ENCODE data around the gene ZNF322. TPM values are rescaled to one million over a fixed set of nuclear protein-coding genes. Genes with fewer than 3 reads are reported as not detected.
A peak's percentile ranks its signal among the peaks of the same experiment; 100 is the strongest.

ZNF322 gene
- total RNA-seq, 4 donors from 2014 or later, result 9.0 to 23.4 (median 9.2) TPM

GRCh38 chr6:26660000-26660361 is 435 bp upstream of the ZNF322 start:
- 0% methylated on average over 5 of the region's 5 CpGs for WGBS, 2 donors
- H3K4me3 ChIP-seq (ENCODE audit: low read depth, poor library complexity, severe bottlenecking), result peak overlapping the region; percentile 47
- DNase-seq (ENCODE audit: low spot score in 2 of 2), result no peak
- intact Hi-C loops (cut with DNase I; ENCODE audit: low total_unique reads), result no loop called here
- no peak for TF ChIP-seq POLR2A (IDR thresholded peaks at IDR 0.05)
- no peak for TF ChIP-seq CTCF (IDR thresholded peaks at IDR 0.05)

GRCh38 chr6:26657256-26657655 is 2.3 kb downstream of the ZNF322 start:
- no peak overlapping the region for H3K4me3 ChIP-seq (ENCODE audit: low read depth, poor library complexity, severe bottlenecking)
- 95 to 96% methylated on average over 4 of the region's 4 CpGs for WGBS, 2 donors
- no peak for DNase-seq (ENCODE audit: low spot score in 2 of 2)

GRCh38 chr6:26653007-26653406 is 6.5 kb downstream of the ZNF322 start:
- H3K4me3 ChIP-seq (ENCODE audit: low read depth, poor library complexity, severe bottlenecking), result no peak overlapping the region
- intact Hi-C loops (cut with DNase I; ENCODE audit: low total_unique reads), result no loop called here
- WGBS, 2 donors, result 95% methylated on average over 5 of the region's 5 CpGs
- no peak for TF ChIP-seq POLR2A (IDR thresholded peaks at IDR 0.05)
- TF ChIP-seq CTCF (IDR thresholded peaks at IDR 0.05), result no peak
- no peak for DNase-seq (ENCODE audit: low spot score in 2 of 2)

More at GRCh38 chr6:26657256-26657655, 2.3 kb downstream of the ZNF322 start:
- TF ChIP-seq CTCF (IDR thresholded peaks at IDR 0.05) (no peak), POLR2A (IDR thresholded peaks at IDR 0.05) (no peak)
- intact Hi-C loops (cut with DNase I; ENCODE audit: low total_unique reads), result no loop called here

- no peak overlapping the region for H3K4me3 ChIP-seq (ENCODE audit: low read depth, poor library complexity, severe bottlenecking)
- no peak for TF ChIP-seq POLR2A (IDR thresholded peaks at IDR 0.05)
- no peak for TF ChIP-seq CTCF (IDR thresholded peaks at IDR 0.05)
- intact Hi-C loops (cut with DNase I; ENCODE audit: low total_unique reads), result no loop called here
- no peak for DNase-seq (ENCODE audit: low spot score in 2 of 2)
Observed at GRCh38 chr6:26651133-26651781, 8.3 kb downstream of the ZNF322 start.

- no peak overlapping the region for H3K4me3 ChIP-seq (ENCODE audit: low read depth, poor library complexity, severe bottlenecking)
- intact Hi-C loops (cut with DNase I; ENCODE audit: low total_unique reads), result no loop called here
- 100% methylated on average over 1 of the region's 1 CpG for WGBS, 2 donors
- TF ChIP-seq POLR2A (IDR thresholded peaks at IDR 0.05) (no peak), CTCF (IDR thresholded peaks at IDR 0.05) (no peak)
- no peak for DNase-seq (ENCODE audit: low spot score in 2 of 2)
Observed at GRCh38 chr6:26646074-26646473, 13.5 kb downstream of the ZNF322 start.

GRCh38 chr6:26640806-26641205 is 18.7 kb downstream of the ZNF322 start:
- TF ChIP-seq CTCF (IDR thresholded peaks at IDR 0.05) (no peak), POLR2A (IDR thresholded peaks at IDR 0.05) (no peak)
- intact Hi-C loops (cut with DNase I; ENCODE audit: low total_unique reads), result no loop called here
- no peak for DNase-seq (ENCODE audit: low spot score in 2 of 2)
- WGBS, 2 donors, result 93 to 96% methylated on average over 2 of the region's 2 CpGs
- no peak overlapping the region for H3K4me3 ChIP-seq (ENCODE audit: low read depth, poor library complexity, severe bottlenecking)

Measured in lower leg skin (tissue), 4 donors.